ENCODE data around the gene DLL3. TPM values are rescaled to one million over a fixed set of nuclear protein-coding genes. Genes with fewer than 3 reads are reported as not detected.

The DLL3 gene
- total RNA-seq, 5 donors from 2014 or later (not counting 1 experiment from before 2014, with no cell fraction given), result 0.16 to 0.20 TPM; not detected in 3

- Histone ChIP-seq H3K27me3 (replicated peaks in 1 of 2; ENCODE audit: control insufficient read depth in 2 of 2, extremely low read depth in 1 of 2, insufficient read depth in 2 of 2, low read length in 1 of 2) (peaks cover 0 to 20% of the 10 kb centered on the region in 2 experiments), H3K27ac (ENCODE audit: low read length) (no peak overlapping the region), H3K9me3 (no peaks in the 10 kb centered on the region), H3K4me1 (ENCODE audit: control insufficient read depth in 1 of 2, extremely low read depth in 1 of 2, insufficient read depth in 2 of 2, low read length in 2 of 2) (peaks cover 0 to 3% of the 10 kb centered on the region in 2 experiments), H3K4me3 (ENCODE audit: control insufficient read depth in 1 of 2, extremely low read depth in 1 of 2, low read length in 1 of 2) (no peak overlapping the region), H3K36me3 (ENCODE audit: control insufficient read depth in 2 of 2, extremely low read depth in 1 of 2, insufficient read depth in 1 of 2, low read length in 1 of 2) (peaks cover 25 to 30% of the 10 kb centered on the region in 2 donors)
- ChIA-PET CTCF (interaction anchor here (0.5 to 0.7 kb wide), 2 partner anchors 243 to 389 kb away, joined by 3 to 7 read pairs; no protein-coding TSS in a partner anchor), POLR2A (no interaction called here)
- Mint-ChIP-seq H3K36me3 (peaks cover 20% of the 10 kb centered on the region), H3K4me3 (no peak overlapping the region), H3K9me3 (no peaks in the 10 kb centered on the region), H3K27me3 (peaks cover 6 to 11% of the 10 kb centered on the region in 2 donors), H3K27ac (no peak overlapping the region), H3K4me1 (peaks cover 0 to 2% (median 1%) of the 10 kb centered on the region in 3 donors)
- ATAC-seq (replicated peaks in 1 of 4), result no peak
- no CpG with 5 or more reads among the region's 3 CpGs for WGBS (ENCODE audit: insufficient coverage)
- DNase-seq, result no peak
Observed at GRCh38 chr19:39492788-39493187, 6.0 kb upstream of the DLL3 start.

- Mint-ChIP-seq H3K4me3 (no peak overlapping the region), H3K36me3 (peaks cover 8% of the 10 kb centered on the region), H3K27ac (no peak overlapping the region), H3K4me1 (peaks cover 14 to 15% (median 15%) of the 10 kb centered on the region in 3 donors), H3K9me3 (no peaks in the 10 kb centered on the region), H3K27me3 (peaks cover 18 to 25% of the 10 kb centered on the region in 2 donors)
- CTCF ChIA-PET, result interaction anchor here in 1 of 2 donors (0.7 kb wide), 1 partner anchor 615 kb away, joined by 6 read pairs; no protein-coding TSS in a partner anchor
- H3K4me1 ChIP-seq (ENCODE audit: control insufficient read depth in 1 of 2, extremely low read depth in 1 of 2, insufficient read depth in 2 of 2, low read length in 2 of 2), result peaks cover 0 to 20% of the 10 kb centered on the region in 2 experiments
- ATAC-seq (replicated peaks in 1 of 4) (no peak), DNase-seq (no peak)
- H3K9me3 ChIP-seq, result no peaks in the 10 kb centered on the region
- no peak overlapping the region for H3K4me3 ChIP-seq (ENCODE audit: control insufficient read depth in 1 of 2, extremely low read depth in 1 of 2, low read length in 1 of 2)
- 100% methylated on average over 2 of the region's 5 CpGs for WGBS (ENCODE audit: insufficient coverage)
- POLR2A ChIA-PET, result no interaction called here
- H3K27ac ChIP-seq (ENCODE audit: low read length), result no peak overlapping the region
- peaks cover 4 to 37% of the 10 kb centered on the region in 2 experiments for H3K27me3 ChIP-seq (replicated peaks in 1 of 2; ENCODE audit: control insufficient read depth in 2 of 2, extremely low read depth in 1 of 2, insufficient read depth in 2 of 2, low read length in 1 of 2)
- H3K36me3 ChIP-seq (ENCODE audit: control insufficient read depth in 2 of 2, extremely low read depth in 1 of 2, insufficient read depth in 1 of 2, low read length in 1 of 2), result peaks cover 7 to 11% of the 10 kb centered on the region in 2 donors
Observed at GRCh38 chr19:39494661-39495060, 4.1 kb upstream of the DLL3 start.

GRCh38 chr19:39496063-39496462, 2.7 kb upstream of the DLL3 start:
- H3K27ac Mint-ChIP-seq, result no peak overlapping the region
- no peaks in the 10 kb centered on the region for H3K36me3 Mint-ChIP-seq
- no CpG with 5 or more reads among the region's 5 CpGs for WGBS (ENCODE audit: insufficient coverage)
- no peak for ATAC-seq (replicated peaks in 1 of 4)
- H3K9me3 ChIP-seq, result no peaks in the 10 kb centered on the region
- H3K27ac ChIP-seq (ENCODE audit: low read length), result no peak overlapping the region
- H3K4me3 Mint-ChIP-seq, result no peak overlapping the region
- no peak overlapping the region for H3K4me3 ChIP-seq (ENCODE audit: control insufficient read depth in 1 of 2, extremely low read depth in 1 of 2, low read length in 1 of 2)
- peaks cover 0 to 20% of the 10 kb centered on the region in 2 experiments for H3K4me1 ChIP-seq (ENCODE audit: control insufficient read depth in 1 of 2, extremely low read depth in 1 of 2, insufficient read depth in 2 of 2, low read length in 2 of 2)
- H3K9me3 Mint-ChIP-seq, result no peaks in the 10 kb centered on the region
- CTCF ChIA-PET, result interaction anchor here in 1 of 2 donors (0.5 kb wide), 1 partner anchor 513 kb away, joined by 7 read pairs; no protein-coding TSS in a partner anchor
- H3K4me1 Mint-ChIP-seq, result peaks cover 18 to 21% (median 19%) of the 10 kb centered on the region in 3 donors
- peaks cover 0 to 7% of the 10 kb centered on the region in 2 donors for H3K36me3 ChIP-seq (ENCODE audit: control insufficient read depth in 2 of 2, extremely low read depth in 1 of 2, insufficient read depth in 1 of 2, low read length in 1 of 2)
- peaks cover 29 to 36% of the 10 kb centered on the region in 2 donors for H3K27me3 Mint-ChIP-seq
- DNase-seq, result no peak
- POLR2A ChIA-PET, result no interaction called here
- peaks cover 7 to 50% of the 10 kb centered on the region in 2 experiments for H3K27me3 ChIP-seq (replicated peaks in 1 of 2; ENCODE audit: control insufficient read depth in 2 of 2, extremely low read depth in 1 of 2, insufficient read depth in 2 of 2, low read length in 1 of 2)

DNA sequence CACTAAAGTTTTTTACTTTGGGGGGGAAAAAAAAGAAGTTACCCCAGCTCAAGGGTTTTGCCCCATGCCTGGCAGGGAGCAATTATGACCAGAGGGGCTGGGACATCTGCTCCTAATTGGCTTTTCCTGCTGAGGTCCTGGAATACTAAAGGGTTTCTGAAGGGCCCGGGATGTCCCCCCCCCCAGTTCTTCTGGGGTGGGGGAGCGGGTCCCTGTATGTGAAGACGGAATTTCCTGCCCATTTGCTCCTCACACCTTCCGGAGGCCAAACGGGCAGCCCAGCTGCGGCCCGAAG, 1.1 kb upstream of the DLL3 start:
- ChIA-PET CTCF (interaction anchor here in 1 of 2 donors (0.9 kb wide), 1 partner anchor 35 kb away, joined by 4 read pairs; the partner anchor contains the start of gene EID2B), POLR2A (no interaction called here)
- Mint-ChIP-seq H3K27ac (no peak overlapping the region), H3K9me3 (no peaks in the 10 kb centered on the region), H3K4me1 (peaks cover 18 to 21% (median 19%) of the 10 kb centered on the region in 3 donors), H3K27me3 (peaks cover 29 to 43% of the 10 kb centered on the region in 2 donors), H3K4me3 (peak overlapping the region in 1 of 3 donors; percentile 74), H3K36me3 (no peaks in the 10 kb centered on the region)
- no peak for DNase-seq
- Histone ChIP-seq H3K27me3 (replicated peaks in 1 of 2; ENCODE audit: control insufficient read depth in 2 of 2, extremely low read depth in 1 of 2, insufficient read depth in 2 of 2, low read length in 1 of 2) (peaks cover 7 to 66% of the 10 kb centered on the region in 2 experiments), H3K4me3 (ENCODE audit: control insufficient read depth in 1 of 2, extremely low read depth in 1 of 2, low read length in 1 of 2) (peak overlapping the region in 1 of 2 donors; percentile 9), H3K27ac (ENCODE audit: low read length) (no peak overlapping the region), H3K9me3 (no peaks in the 10 kb centered on the region), H3K4me1 (ENCODE audit: control insufficient read depth in 1 of 2, extremely low read depth in 1 of 2, insufficient read depth in 2 of 2, low read length in 2 of 2) (peaks cover 0 to 24% of the 10 kb centered on the region in 2 experiments), H3K36me3 (ENCODE audit: control insufficient read depth in 2 of 2, extremely low read depth in 1 of 2, insufficient read depth in 1 of 2, low read length in 1 of 2) (no peaks in the 10 kb centered on the region)
- WGBS (ENCODE audit: insufficient coverage), result 0% methylated on average over 2 of the region's 7 CpGs
- no peak for ATAC-seq (replicated peaks in 1 of 4)

DNA sequence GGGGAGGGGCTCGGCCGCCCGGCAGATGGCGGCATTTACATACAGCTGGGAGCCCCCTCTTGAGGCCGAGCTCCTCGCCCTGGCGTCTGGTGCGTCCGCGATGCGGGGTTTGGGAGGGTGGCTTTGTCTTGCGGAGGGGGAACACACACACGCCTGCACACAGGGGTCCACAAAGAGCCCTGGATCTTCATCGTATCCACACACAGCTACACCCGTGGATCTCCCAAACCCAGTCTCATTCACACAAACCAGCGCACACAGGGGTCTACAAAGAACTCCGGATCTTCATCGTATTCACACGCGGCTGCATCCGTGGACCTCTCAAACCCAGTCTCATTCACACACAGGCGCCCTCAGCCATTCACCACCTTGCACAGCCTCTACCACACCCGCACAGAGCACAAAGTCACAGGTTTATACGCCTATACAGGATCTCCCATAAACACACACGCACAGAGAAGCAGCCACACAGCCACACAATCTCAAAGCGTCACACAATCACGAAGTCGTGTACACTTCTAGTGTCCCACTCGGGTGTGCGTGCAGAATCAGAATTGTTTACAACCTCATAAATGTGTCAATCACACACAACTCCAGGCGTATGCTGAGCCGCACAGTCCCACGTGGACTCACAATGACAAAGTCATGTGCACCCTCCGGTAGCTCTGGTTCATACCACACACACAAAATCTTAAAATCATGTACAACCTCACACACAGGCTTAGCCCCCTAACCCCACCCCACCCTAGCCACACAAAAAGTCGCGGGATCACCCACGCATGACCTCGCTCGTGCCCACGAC, 550 bp upstream of the DLL3 start:
- no peak overlapping the region for H3K27ac ChIP-seq (ENCODE audit: low read length)
- Mint-ChIP-seq H3K4me3 (peak overlapping the region; percentile 35 to 74 (median 61)), H3K27ac (no peak overlapping the region), H3K36me3 (no peaks in the 10 kb centered on the region), H3K27me3 (peaks cover 30 to 46% of the 10 kb centered on the region in 2 donors), H3K9me3 (no peaks in the 10 kb centered on the region), H3K4me1 (peaks cover 20 to 25% (median 22%) of the 10 kb centered on the region in 3 donors)
- ATAC-seq (replicated peaks in 1 of 4), result peak; percentile 33 to 55 (median 46)
- ChIA-PET POLR2A (interaction anchor here in 1 of 2 donors (0.6 kb wide), 1 partner anchor 59 kb away, joined by 3 read pairs; no protein-coding TSS in a partner anchor), CTCF (interaction anchor here (0.6 to 1.2 kb wide), 3 partner anchors 9 to 409 kb away, joined by 3 to 4 read pairs (median 3); partner anchors contain the start of gene EID2B (in 1 of the 2))
- H3K4me1 ChIP-seq (ENCODE audit: control insufficient read depth in 1 of 2, extremely low read depth in 1 of 2, insufficient read depth in 2 of 2, low read length in 2 of 2), result peaks cover 0 to 28% of the 10 kb centered on the region in 2 experiments
- no peaks in the 10 kb centered on the region for H3K9me3 ChIP-seq
- 3% methylated on average over 27 of the region's 40 CpGs for WGBS (ENCODE audit: insufficient coverage)
- no peaks in the 10 kb centered on the region for H3K36me3 ChIP-seq (ENCODE audit: control insufficient read depth in 2 of 2, extremely low read depth in 1 of 2, insufficient read depth in 1 of 2, low read length in 1 of 2)
- H3K4me3 ChIP-seq (ENCODE audit: control insufficient read depth in 1 of 2, extremely low read depth in 1 of 2, low read length in 1 of 2), result peak overlapping the region; percentile 9 to 12
- H3K27me3 ChIP-seq (replicated peaks in 1 of 2; ENCODE audit: control insufficient read depth in 2 of 2, extremely low read depth in 1 of 2, insufficient read depth in 2 of 2, low read length in 1 of 2), result peaks cover 7 to 69% of the 10 kb centered on the region in 2 experiments
- DNase-seq, result peak in 5 of 35 experiments; percentile 9 to 41 (median 12)

DNA sequence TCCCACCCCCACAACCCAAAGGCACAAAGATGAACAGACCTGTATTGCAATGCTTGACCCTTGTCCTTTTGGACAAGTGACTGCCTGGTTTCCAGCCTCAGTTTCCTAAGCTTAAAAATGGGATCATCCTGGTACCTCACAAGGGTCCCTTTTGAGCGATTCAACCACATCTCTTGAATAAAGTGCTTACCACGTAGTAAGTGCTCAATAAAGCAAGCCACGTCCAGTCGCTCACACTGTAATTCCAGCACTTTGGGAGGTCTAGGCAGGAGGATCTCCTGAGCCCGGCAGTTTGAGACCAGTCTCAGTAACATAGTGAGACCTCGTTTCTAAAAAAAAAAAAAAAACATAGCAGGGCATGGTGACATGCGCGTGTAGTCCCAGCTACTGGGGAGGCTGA, 1.2 kb downstream of the DLL3 start:
- Histone ChIP-seq H3K4me1 (ENCODE audit: control insufficient read depth in 1 of 2, extremely low read depth in 1 of 2, insufficient read depth in 2 of 2, low read length in 2 of 2) (peaks cover 0 to 30% of the 10 kb centered on the region in 2 experiments), H3K27ac (ENCODE audit: low read length) (no peak overlapping the region), H3K36me3 (ENCODE audit: control insufficient read depth in 2 of 2, extremely low read depth in 1 of 2, insufficient read depth in 1 of 2, low read length in 1 of 2) (no peaks in the 10 kb centered on the region), H3K9me3 (no peaks in the 10 kb centered on the region), H3K27me3 (replicated peaks in 1 of 2; ENCODE audit: control insufficient read depth in 2 of 2, extremely low read depth in 1 of 2, insufficient read depth in 2 of 2, low read length in 1 of 2) (peaks cover 7 to 87% of the 10 kb centered on the region in 2 experiments), H3K4me3 (ENCODE audit: control insufficient read depth in 1 of 2, extremely low read depth in 1 of 2, low read length in 1 of 2) (no peak overlapping the region)
- WGBS (ENCODE audit: insufficient coverage), result 83% methylated on average over 2 of the region's 8 CpGs
- Mint-ChIP-seq H3K9me3 (no peaks in the 10 kb centered on the region), H3K4me3 (peak overlapping the region; percentile 25 to 74 (median 34)), H3K27ac (peak overlapping the region in 1 of 2 donors; percentile 24), H3K4me1 (peaks cover 23 to 35% (median 30%) of the 10 kb centered on the region in 3 donors), H3K36me3 (no peaks in the 10 kb centered on the region), H3K27me3 (peaks cover 45 to 63% of the 10 kb centered on the region in 2 donors)
- POLR2A ChIA-PET, result no interaction called here
- no peak for ATAC-seq (replicated peaks in 1 of 4)
- CTCF ChIA-PET, result interaction anchor here in 1 of 2 donors (0.5 to 0.6 kb wide), 2 partner anchors 25 to 968 kb away, joined by 3 to 4 read pairs; no protein-coding TSS in a partner anchor
- no peak for DNase-seq

Data from T-cell (primary cell).